Femur (tissue), 1 donor: ENCODE results near the gene DAAM2.

ENCODE experiments used
- DNase-seq: peaks from one replicate; pipeline ENCODE4 v3.0.0-alpha.2; 2017

DAAM2 gene

DNA sequence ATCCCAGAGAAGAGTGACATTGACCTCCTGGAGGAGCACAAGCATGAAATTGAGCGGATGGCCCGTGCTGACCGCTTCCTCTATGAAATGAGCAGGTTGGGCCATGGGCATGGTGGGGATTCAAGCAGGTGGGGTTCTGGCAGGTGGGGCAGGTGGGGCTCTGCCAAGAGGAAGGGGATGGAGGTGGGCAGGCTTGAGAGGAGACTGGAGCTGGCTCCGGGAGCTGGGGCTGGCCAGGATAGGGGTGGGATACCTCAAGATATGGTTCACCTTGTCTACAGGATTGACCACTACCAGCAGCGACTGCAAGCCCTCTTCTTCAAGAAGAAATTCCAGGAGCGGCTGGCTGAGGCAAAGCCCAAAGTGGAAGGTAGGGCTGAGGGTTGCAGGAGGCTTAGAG, 99.2 kb downstream of the DAAM2 start:
- no peak for DNase-seq

DNA sequence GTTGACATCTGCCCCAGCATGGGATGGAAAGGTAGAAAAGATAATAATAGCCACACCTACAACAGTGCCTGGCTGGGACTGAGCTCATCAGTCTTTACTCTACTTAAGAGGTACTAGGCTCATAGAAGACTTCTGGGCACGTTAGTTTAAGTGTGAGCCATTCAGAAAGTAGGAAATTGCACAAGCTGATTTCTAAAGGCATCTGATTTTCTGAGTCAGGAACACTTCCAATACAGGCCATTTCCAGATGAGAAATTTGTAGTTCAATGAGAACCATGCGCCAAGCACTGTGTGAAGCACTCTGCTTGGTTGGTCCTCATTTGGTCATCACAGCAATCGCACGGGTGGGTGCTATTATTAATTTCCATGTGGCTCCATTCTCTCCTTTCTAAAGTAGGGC, 99.8 kb downstream of the DAAM2 start:
- no peak for DNase-seq

DNA sequence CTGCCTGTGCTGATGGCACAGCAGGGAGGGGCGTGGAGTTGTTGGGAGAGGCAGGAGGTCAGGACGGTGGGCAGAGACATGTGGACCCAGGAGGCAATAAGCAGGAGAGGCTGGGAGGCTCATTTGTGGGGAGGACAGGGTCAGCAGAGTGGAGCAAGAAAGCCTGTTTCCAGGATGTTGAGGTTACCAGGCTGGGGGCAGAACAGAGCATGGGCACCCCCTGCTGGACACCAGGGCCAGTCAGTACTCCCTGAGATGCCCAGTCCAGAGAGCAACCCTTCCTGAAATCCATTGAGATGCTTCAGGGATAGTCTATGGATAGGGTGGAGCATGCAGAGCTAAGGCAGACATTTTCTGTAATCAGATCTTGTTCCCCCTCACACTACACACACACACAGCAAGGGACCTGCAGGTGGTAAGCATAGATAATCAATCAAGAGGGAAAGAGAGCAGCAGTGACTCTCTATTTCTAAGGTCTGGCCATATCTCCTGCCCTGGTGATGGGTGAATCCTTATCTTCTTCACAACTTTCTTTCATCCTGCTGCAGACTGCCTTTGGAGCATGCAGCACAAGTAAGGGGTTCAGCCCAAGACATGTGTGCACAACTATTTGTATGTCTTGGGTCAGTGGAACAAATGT, 100.4 kb downstream of the DAAM2 start:
- peak; percentile 79 for DNase-seq

DNA sequence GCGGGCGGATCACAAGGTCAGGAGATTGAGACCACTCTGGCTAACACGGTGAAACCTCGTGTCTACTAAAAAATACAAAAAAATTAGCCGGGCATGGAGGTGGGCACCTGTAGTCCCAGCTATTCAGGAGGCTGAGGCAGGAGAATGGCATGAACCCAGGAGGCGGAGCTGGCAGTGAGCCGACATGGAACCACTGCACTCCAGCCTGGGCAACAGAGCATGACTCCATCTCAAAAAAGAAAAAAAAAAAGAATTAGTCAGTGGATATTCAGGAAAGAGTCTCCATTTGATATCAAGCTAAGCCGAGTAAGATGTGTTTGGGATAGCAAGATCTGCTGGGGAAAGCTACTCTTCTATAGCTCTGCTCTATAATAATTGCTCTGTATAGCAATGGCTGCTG, 101.1 kb downstream of the DAAM2 start:
- no peak for DNase-seq

DNA sequence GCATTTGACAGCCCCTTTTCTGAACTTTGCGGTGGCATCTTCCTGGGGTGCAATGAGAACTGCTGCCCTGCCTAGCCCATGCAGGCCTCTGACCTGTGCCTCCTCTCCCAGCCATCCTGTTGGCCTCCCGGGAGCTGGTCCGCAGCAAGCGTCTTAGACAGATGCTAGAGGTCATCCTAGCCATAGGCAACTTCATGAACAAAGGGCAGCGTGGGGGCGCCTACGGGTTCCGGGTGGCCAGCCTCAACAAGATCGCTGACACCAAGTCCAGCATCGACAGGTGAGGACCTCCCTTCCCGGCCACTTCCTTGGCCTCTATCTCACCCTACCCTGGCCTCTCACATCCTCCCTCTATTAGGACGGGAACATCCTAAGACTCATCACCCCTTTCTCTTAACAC, 104.5 kb downstream of the DAAM2 start:
- DNase-seq = peak; percentile 6

DNA sequence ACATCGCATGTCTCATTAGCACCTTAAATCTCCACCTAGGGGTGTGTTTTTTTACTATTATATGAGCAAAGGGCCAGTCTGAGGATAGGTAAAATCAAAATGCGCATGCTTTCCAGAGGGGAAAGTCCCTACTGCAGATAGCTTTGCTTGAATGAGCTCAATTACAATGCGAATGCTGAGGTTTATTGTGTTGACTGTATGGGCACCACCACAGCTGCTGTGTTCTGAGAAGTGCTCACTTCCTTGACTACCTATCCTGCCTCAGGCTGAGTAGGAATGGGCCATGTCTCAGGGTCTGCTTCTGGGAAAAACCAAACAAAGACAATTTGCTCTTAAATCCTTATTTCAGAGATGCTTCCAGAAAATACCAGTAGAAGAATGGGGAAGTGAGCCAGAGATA, 105.5 kb downstream of the DAAM2 start:
- no peak for DNase-seq

DNA sequence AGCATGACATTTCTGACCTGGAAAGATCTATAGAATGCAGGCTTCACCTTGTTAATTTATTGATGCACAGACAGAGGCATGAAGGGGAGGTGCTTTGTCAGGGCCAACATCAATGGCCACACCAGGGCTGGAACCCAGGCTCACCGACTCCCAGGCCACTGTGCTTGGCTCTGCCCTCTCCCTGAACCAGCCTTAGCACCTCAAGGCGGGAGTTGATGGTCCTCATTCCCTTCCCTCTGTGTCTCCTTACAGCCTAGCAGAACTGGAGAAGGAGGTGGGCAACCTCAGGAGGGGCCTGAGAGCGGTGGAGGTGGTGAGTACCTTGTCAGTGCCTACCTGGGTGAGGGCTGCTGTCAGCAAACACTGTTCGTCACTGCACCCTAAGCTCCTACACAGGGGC, 106.4 kb downstream of the DAAM2 start:
- DNase-seq = no peak

DNA sequence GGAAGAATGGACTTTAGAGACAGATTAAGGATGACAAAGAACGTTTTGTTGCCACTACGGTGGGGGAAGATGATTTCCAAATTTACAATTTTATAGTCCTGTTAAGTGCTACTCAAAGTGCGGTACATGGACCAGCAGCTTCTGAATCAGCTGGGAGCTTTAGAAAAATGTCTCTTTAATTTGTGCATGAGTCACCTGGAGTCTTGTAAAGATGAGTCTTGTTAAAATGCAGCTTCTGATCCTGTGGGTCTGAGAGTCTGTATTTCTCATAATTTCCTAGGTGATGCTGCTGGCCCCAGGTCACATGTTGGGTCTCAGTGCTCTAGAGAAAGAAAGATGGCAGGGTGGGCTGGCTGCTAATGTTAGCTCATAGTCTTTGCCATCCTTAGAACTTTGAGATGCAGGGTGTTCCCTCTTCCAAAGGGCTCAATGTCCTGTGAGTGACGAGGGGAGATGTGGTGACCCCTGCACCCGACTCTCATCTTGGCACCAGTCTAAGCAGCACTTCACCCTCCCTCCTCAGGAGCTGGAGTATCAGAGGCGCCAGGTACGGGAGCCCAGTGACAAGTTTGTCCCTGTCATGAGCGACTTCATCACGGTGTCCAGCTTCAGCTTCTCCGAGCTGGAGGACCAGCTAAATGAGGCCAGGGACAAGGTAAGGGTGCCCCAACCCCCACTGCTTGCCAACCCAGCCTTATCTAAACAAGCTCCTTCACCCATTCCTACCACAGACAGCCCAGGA, 107.5 kb downstream of the DAAM2 start:
- DNase-seq = no peak

DNA sequence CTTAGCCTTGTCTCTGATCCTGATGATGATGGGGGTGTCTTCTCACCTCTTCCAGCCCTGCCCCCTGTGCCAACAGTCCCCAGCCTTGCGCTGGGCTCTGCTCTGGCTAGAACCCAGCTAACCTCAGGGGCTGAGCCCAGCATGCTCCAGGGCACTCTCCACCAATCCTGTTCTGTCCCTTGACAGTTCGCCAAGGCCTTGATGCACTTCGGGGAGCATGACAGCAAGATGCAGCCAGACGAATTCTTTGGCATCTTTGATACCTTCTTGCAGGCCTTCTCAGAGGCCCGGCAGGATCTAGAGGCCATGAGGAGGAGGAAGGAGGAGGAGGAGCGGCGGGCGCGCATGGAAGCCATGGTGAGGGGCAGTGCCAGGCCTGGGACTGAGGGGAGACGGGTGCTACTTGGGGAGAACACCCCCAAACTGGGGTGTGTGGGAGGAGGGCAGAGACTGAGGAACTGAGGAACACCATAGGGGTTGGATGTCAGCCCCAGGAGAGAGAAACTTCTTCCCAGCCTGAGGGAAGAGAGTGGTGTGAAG, 109.0 kb downstream of the DAAM2 start:
- DNase-seq = peak; percentile 10

DNA sequence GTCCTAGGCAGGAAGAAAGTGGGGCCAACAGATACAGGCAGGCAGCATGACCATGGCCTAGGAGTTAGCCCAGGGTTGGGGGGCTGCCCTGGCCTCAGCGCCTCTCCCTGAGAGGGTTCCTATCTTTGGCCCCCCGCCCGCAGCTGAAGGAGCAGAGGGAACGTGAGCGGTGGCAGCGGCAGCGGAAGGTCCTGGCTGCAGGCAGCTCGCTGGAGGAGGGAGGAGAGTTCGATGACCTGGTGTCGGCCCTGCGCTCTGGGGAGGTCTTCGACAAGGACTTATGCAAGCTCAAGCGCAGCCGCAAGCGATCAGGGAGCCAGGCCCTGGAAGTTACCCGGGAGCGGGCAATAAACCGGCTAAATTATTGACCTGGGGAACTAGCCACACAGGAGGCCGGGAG, 109.5 kb downstream of the DAAM2 start:
- DNase-seq = no peak

DNA sequence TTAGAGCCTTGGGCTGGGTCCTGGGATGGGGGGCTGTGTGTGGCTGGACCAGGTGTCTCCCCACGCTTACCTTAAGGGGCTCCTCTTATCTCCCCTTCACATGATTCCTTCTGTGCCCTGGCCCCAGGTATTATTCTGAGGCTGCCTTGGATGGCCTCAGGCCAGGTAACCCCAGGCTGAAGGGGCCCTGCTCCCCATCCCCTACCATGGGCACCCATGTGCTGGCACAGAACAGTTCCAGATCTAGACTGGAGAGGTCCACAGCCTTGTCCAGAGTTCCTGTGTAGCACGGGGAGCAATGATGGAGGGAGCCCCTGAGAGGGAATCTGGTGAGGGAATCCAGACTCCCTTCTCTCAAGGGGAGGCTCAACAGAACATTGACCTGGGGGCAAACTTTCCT, 110.0 kb downstream of the DAAM2 start:
- DNase-seq = no peak

DNA sequence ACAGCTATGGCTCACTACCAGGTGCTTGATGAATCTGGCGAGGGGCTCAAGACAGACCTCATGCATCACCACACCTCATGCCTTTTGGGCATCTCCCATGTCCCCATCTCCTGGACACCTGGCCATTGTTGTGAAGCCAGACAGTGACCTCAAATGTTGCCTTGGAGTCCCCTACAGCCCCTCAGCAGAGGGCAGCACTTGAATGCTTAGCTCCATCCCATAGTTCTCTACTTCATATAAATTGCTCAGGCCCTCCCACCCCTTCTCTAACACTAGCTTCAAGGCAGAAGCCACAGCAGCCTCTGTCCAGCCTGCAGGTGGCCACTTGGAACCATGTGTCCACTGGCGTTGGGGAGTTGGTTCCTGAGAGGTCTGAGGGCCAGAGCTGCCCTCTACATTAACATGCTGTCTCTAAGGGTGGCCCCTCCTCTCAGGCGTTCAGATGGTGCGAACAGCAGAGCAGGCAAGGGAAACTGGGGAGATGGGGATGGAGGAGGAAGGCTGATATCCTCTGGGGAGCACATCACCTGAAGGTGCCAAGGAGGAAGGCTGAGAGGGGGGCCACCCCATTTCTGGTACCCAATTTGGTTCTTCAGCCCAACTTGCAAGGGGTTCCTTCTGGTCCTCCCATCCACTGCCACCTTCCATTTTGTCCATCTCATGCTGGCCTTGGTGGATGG, 110.8 kb downstream of the DAAM2 start:
- no peak for DNase-seq

DNA sequence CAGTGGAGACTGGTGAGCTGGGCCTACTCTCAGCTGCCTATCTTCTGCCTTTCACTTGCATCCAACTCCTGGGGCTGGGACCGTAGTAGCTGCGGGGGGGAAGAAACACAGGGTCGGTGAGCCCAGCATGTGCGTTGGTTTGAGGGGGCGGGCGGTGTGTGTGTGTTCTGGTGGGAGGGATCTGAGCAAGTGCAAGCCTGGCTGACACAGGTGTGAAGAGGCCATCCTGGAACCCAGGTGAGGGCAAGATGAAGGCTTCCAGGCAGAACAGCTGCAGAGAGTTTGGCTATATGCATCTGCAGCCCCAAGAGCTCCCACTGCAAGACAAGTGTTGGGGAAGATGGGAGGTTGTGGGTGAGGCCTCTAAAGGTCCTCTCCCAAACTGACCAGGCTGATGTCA, 111.5 kb downstream of the DAAM2 start:
- DNase-seq = peak; percentile 10

DNA sequence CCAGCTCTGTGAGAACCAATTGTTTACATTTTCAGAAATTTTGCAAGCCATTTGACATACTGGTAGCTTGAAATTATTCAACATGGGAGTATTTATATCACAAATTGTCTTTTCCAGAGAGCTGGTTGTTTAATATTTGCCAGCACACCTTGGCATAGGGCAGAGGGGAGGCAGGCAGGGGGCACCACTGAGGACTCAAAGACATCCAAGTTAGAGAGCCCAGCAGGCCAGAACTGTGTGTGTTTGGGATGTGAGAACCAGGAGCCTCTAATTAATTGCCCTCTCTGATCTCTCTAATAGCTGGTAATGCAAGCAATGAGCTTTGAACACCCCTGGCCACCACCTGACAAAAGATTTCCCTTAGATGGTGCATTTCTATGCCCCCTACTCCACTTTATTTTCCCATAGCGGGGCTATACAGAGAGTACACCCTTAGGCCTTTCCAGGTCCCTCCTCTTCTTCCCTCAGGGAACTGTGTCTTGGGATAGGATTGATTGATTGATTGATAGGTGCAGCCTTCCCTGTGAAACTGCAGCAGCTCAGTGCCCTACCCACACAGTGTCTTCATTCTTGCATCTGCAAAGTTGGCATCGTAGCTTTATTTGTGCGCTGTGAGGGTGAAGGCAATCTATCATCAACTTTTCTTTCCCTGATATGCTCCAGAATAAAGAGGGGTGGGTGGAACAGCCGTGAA, 112.9 kb downstream of the DAAM2 start:
- DNase-seq = peak; percentile 10

DNA sequence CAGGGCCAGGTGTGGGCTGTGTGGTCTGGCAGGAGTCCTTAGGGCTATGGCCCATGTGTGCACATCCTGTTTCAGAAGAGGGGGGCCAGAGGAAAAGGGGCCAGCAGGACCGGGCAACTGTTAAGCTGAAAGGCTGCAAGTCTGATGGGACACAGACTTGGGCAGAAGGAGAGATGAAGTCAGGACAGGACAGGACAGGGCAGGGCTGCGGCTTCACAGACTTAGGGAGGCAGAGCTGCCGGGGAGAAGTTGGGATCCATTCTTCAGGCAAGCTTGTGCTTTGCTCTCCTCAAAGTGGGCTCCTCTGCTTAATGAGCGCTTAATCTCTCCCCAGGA, 113.4 kb downstream of the DAAM2 start:
- peak; percentile 11 for DNase-seq

DNA sequence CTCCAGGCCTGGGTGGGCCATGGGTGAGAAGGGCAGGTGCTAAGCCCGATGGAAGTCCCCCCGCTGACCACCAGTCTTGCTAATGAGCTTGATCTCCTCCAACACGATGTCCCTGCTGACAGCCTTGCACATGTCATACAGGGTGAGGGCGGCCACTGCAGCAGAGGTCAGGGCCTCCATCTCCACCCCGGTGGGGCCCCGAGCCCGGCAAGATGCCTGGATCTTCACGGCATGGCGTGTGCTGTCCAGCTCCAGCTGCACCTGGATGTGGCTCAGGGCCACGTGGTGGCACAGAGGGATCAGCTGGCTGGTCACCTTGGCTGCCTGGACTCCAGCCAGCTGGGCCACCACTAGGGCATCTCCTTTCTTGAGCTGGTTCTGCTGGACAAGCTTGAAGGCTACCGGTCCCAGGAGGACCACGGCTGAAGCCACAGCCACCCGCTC, 114.2 kb downstream of the DAAM2 start:
- peak; percentile 23 for DNase-seq

DNA sequence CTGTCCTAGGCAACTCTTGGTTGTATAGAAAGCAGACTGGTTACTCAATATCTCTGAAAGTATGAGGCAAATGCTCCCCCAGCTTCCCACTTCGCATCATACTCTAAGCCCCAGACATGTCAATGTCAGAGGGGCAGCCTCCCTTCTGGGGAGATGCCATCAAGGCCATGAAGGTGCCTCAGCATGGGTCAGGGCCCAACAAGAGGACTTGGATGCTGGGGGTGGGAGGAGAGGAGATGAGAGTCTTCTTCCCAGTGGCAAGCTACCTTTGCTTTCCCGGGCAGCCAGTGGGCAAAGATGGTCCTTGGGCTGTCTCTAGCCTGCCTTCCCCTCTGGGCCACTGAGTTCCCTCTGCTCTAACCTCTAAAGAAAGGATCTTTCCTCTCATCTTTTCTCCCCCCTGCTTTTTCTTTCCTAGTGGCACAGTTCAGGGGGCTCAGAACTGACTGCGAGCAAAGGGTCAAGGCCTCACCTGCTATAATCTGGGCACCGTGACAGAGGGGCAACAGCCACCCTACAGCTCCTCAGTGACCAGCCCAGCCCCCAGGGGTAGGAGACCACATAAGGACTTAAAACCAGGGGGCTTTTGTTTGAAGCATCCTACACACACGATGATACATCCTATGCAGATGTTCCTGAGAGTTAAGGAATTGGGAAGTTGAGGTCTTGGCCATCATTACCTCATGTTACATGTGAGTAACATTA, 115.8 kb downstream of the DAAM2 start:
- DNase-seq = peak; percentile 6

DNA sequence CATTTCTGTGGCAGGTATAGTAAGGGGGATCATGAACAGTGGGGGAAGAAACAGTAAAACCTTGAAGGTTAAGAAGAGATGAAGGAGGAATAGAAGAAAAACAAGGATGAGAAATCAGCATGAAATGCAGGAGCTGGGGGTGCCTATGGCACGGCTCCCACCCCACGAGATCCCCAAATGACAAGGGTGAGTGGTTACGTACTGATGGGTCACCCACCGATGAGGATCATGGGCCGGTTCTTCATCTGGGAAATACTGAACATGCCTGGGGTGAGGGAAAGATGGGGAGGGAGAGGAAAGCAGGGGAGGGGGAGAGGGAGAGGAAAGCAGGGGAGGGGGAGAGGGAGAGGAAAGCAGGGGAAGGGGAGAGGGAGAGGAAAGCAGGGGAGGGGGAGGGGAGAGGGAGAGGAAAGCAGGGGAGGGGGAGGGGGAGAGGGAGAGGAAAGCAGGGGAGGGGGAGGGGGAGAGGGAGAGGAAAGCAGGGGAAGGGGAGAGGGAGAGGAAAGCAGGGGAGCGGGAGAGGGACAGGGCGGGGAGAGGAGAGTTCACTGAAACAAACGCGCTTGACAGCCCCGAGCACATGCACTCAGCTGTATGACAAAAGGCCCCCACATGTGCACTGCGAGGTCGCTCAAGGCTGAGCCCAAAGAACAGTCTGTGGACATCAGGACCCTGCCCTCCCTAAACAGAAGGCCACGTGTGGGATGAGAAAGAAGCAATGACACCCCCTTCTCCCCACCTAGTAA, 116.8 kb downstream of the DAAM2 start:
- no peak for DNase-seq

DNA sequence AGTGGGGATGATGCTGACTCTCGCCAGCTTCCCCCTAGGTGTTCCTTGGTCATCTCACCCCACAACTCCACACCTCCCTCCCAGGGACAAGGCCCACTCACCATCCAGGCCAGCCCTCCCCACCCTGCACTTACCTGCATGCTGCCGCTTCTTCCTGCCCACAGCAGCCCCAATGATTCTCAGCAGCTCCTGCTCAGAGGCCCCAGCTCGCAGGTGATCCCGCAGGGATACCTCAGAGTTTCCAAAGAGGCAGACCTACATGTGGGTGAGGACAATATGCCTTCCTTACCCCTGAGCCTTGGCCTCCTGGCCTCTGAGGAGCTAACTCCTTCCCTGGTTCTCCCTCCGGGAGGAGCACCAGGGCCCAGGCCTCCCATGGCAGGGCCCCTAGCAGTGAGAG, 117.5 kb downstream of the DAAM2 start:
- DNase-seq = peak; percentile 7

DNA sequence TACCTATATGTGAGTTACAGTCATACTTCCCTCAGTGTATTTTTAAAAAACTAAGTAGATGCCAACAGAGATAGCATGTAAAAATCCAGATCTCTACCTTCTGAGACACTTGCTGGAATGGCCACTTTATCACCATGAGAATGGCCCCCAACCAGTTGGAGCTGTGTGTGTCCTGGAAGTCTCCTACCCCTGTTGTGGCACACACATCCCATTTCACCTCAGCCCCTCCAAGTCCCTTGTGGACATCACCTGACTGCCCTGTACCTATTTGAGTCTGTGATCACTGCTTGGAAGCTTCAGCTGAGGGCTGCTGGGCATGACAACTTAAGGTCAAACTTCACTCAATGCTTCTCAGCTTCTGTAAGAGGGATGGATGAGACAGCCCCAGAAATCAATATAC, 118.0 kb downstream of the DAAM2 start:
- DNase-seq = no peak

DNA sequence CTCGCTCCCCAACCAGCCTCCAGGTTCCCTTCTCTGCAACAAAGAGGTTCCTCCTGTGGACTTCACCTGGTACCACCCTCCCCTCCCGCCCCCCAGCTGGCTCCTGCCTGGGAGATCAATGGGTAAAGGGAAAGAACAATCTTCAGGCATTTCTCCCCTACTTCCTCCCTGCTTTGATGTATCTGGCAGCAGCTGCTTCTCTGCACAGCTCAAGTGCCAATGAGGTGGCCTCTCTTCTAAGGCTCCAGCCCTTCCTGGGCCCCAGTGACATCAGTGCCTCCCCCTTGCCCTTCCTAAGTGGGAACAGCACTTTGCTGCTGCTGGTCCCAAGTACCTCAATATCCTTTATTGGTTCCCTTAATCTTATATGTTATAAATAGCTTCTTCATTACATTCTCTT, 118.6 kb downstream of the DAAM2 start:
- DNase-seq = peak; percentile 5

DNA sequence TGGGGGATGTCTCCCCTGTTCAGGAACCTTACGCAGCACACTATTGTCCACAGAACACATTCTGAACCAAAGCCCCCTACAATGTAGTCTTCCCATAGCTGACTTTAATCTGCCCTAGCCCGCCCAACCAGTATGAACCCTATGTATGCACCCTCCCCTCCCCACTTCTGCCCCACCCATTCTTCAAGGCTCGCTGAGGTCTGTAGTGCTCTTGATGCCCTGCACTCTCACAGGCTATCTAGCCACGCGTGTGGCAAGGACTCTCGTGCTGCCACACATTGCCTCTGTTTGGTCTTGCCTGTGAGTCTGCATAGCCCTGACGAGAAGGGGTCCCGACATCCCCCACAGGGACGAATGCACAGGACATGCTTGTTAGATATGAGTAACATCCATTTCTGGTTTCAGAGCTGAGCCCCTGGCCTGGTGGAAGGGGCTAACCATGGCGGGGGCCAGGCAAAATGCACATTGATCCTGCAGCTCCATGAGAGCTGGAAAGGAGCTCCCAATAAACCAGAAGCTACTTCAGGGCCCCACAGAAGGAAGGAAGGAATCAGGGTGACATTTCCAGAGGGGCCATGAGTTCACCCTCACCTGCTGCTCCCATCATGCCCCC, 119.4 kb downstream of the DAAM2 start:
- DNase-seq = no peak
